DLD1 (cell line): ENCODE results near the gene FOSL1.
"Not testable (repeated sequence)": the region's sequence is repeated elsewhere in the genome, so short reads cannot be mapped to it uniquely, and the experiment has no call there.

ENCODE experiments used
- in situ Hi-C: cut with HindIII; loops from 2 replicates; pipeline ENCODE4 v1.10.0; 2017; ENCODE audit warnings: low sequenced_read_pairs

FOSL1 gene

GRCh38 chr11:65897020-65897471 is 3.1 kb downstream of the FOSL1 start:
- in situ Hi-C loops, result no loop called here

DNA sequence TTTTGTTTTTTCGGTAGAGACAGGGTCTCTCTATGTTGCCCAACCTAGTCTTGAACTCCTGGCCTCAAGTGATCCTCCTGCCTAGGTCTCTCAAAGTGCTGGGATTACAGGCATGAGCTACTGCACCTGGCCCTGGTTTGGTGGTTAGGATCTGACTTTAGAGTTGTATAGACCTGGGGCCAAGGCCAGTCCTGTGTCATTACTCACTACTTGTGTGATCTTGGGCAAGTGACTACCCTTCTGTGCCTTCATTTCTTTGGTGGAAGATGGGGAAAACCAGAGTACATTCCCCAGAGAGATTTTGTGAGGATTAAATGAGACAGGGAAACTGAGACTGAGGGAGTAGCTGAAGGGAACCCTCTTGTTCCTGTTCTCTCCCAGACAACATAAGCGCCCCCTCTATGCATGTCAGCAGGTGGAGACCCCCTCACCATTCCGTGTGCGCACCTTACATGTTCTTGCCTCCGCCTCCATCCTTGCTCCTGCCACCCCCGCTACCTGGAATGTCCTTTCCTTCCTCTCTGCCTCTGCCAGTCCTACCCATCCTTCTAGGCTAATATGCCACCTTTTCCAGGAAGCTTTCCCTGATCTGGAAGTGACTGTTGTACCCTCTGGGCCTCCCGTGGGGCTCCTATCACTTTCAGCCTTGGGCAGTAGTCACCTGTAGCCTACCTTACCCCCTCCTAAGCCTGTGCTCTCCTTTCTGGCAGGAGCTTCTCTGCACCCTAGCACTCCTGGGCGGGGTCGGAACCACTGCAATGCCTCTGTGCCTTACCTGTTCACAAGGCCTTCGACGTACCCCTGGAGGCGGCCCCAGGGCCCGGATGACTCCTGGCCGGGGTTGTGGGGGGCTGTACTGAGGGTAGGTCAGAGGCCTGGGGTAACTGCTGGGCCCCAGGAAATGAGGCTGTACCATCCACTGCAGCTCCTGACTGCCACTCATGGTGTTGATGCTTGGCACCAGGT is 3.9 kb downstream of the FOSL1 start:
- in situ Hi-C loops, result no loop called here

- in situ Hi-C loops, result no loop called here
Measured at GRCh38 chr11:65895482-65895981, 4.7 kb downstream of the FOSL1 start.

DNA sequence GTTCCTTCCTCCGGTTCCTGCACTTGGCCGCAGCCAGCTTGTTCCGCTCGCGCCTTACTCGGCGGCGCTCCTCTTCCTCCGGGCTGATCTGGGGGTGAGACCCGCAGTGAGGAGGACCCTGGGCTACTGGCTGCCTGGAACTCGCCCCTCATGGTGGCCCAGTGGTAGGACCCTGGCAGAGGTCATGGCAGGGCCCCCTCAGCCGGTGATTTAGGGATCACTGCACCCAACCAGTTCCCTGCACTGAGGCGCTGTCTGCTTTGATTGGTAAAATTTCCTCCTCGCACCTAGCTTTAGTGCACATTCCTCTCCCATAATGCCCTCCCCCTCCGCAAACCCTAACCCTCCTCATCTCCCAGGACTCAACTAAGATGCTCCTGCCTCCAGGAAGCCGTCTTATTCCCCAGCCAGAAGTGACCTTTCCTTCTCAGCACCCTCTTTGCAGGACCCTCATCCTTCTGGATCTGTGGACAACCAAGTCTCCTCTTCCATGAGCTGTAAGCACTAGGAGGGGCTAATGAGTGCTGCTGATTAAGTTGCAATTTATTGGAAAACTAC is 6.1 kb downstream of the FOSL1 start:
- in situ Hi-C loops, result no loop called here

- in situ Hi-C loops, result no loop called here
Measured at GRCh38 chr11:65892661-65893317, 7.4 kb downstream of the FOSL1 start.

GRCh38 chr11:65892137-65892540 is 8.0 kb downstream of the FOSL1 start:
- in situ Hi-C loops, result not testable (repeated sequence)

DNA sequence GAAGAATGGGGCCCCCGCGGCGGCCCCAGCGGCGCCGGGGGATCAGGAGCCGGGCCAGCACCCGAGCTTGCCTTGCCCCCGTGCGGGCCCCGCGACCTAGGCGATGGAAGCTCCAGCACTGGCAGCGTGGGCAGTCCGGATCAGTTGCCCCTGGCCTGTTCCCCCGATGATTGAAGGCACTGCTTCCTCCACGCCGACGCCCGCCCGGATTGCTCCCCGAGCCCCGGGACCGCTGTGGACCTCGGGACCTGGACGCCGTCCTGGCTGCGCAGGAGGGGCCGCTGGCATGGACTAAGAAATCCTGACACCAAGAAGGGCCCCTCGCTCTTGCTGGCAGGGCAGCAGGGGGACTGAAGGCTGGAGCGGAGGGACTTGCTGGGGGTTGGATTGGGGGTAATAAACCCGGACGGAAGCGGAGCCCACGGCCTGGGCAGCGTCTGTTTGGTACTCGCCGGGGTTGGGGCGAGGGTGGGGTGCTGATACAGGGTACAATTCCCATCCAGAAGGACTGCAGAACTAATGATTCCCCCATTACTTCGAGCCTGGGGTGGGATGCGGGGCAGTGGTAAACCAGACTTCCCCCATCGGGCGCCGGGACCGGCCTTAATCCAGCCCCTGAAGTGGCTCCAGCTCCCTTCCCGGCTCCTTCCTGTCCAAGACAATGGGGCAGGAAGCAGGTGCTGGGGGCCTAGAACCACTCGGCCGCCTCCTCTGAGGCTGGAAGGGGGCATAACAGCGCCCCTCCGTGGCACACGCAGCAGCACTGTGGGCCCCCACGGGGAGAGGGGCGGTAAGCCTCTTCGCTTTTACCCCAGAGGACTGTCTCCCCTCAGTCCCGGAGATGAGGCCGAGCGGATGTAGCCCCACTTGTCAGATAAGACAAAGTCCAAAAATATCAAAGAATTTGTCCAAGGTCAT is 8.7 kb downstream of the FOSL1 start:
- in situ Hi-C loops, result no loop called here

DNA sequence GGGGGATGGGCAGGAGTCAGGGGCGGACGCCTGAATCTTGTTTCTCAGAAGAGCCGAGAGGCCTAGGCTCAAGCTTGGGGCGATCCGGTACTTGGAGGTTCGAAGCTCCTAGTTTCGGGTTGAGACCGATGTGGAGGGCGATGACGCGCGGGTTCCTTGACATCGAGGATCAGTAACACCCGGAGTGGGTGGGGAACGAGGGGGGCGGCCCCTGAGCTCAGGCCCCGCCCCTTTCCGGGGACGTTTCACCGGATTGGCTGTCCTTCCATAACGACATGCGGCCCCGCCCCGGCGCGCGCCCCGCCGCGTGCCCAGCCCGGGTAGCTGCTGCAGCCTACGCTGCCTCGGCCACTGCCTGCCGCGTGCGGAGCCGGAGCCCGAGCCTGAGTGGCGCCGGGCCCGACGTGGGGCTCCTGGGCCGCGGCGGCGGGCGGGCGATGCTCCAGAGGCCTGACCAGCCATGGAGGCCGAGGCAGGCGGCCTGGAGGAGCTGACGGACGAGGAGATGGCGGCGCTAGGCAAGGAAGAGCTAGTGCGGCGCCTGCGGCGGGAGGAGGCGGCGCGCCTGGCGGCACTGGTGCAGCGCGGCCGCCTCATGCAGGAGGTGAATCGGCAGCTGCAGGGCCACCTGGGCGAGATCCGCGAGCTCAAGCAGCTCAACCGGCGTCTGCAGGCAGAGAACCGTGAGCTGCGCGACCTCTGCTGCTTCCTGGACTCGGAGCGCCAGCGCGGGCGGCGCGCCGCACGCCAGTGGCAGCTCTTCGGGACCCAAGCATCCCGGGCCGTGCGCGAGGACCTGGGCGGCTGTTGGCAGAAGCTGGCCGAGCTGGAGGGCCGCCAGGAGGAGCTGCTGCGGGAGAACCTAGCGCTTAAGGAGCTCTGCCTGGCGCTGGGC is 9.6 kb downstream of the FOSL1 start, which contains the start of gene CCDC85B:
Gene CCDC85B, plus strand, starts transcription at position 350 of the 895 bp plus-strand sequence. Its CDS starts 111 bp downstream, at position 461.
- in situ Hi-C loops, result no loop called here

- in situ Hi-C loops, result no loop called here
Measured at GRCh38 chr11:65888163-65888814, 11.9 kb downstream of the FOSL1 start, which contains the start of gene FIBP. TSS of gene FIBP (minus strand) at chr11:65888471. CDS start at chr11:65888418, 53 bp downstream.

GRCh38 chr11:65887723-65888162 is 12.4 kb downstream of the FOSL1 start:
- in situ Hi-C loops, result no loop called here

DNA sequence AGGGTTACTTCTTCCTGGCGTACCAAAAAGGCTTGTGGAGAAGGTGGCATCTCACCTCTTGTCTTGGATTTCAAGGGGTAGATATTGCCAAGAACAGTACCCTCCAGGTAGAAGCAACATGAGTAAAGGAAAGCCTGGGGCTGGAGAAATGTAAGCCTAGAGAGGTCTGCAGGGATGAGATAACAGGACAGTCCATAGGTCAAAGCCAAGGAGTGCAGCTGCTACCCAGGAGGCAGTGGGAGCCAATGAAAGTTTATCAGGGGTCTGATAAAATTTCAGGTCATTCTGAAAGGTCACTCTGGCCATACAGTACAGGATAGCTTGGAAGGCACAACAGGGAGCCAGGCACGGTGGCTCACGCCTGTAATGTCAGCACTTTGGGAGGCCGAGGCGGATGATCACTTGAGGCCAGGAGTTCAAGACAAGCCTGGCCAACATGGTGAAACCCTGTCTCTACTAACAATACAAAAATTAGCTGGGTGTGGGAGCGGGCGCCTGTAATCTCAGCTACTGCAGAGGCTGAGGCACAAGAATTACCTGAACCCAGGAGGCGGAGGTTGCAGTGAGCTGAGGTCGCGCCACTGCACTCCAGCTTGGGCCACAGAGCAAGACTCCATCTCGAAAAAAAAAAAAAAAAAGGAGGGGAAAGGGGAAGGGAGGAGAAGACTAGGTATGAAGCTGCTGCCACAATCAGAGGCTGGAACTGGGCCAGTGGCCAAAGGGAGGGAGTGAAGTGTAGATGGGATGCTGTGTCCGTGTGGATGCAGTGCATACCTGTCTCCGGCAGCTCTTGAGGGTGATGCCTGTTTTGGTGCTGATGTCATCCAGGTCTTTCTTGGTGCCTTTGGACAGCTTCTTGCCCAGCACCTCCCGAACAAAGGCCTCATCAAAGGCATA is 13.1 kb downstream of the FOSL1 start:
- in situ Hi-C loops, result no loop called here

DNA sequence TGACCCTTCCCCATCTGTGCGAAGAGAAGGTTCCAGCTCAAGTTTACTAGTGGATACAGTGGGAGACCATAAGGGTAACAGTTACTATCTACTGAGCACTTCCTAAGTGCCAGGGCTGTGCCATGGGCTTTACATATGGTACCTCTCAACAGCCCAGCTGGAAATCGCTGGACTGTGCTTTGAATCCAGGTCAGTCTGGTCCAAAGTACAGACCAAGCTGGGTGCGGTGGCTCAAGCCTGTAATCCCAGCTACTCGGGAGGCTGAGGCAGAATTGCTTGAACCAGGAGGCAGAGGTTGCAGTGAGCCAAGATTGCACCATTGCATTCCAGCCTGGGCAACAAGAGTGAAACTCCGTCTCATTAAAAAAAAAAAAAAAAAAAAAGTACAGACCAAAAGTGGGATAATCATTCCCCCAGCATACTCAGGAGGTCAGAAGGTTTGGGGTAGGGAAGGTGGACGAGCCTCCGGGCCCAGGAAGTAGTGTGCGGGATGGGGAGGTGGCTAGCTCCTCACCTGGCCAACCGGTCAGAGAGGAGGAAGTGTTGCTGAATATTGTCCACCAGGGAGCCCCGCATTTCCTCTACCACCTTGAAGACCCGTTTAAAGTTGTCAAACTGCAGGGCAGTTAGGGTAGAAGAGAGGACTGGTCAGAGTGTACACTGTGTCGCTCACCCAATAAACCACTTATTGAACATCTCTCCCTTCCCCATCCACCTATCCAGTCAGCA is 14.2 kb downstream of the FOSL1 start:
- in situ Hi-C loops, result no loop called here

GRCh38 chr11:65885231-65885630 is 15.0 kb downstream of the FOSL1 start:
- in situ Hi-C loops, result no loop called here

DNA sequence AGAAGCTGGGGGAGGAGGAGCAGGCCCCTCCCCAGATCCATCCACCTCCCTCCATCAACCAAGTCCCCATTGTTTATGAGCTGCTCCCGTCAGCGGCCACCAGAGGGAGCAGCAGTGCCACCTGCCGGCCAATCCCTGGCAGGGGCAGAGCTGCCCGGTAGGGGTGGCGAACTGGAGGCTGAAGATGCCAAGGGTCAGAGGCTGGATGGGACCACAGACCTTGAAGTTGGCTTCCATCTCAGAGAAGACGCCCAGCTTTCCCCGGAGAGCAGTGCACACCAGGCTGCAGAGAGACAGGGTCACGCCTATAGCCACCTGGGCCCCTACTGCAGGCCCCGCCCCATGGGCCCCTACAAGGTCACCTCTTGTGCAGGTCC is 15.5 kb downstream of the FOSL1 start:
- in situ Hi-C loops, result no loop called here

DNA sequence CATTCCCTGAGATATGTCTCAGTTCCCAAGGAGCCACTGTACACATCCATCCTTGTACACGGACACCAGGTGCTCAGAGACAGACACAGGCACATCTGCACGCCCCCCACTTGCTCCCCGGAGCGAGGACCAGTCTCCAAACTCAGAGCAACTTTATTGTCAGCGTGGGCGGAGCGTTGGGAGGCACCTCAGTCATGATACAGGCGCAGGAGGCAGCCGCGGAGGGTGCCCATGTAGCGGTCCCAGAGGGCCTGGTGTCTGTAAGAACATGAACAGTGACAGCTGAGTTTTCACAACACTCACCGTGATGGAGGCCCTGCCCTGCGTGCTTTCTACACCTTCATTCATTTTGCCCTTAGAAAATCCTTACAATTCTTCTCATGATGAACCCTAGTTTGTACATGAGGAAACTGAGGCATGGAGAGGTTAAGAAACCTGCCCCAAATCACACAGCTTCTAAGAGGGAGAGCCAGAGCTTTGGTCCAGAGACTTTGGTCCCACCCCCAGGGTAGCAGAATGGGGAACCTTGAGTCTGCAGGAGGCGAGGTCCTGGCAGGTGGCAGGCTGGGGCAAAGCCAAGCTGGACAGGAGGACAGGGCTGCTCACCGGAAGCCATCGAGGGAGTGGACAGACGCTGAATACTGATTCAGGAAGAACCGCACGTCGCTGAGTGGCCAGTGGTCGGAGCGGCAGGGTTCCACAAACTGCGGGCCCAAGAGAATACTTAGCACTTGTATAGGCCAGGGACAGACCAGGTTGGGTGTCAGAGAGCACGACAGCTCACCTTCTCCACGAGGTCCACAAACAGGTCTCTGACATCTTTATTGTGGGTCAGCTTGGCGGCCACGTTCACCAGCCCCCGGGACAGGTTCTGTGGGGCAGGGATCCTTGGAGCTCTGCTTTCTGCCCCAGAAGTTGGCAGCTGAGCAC is 16.1 kb downstream of the FOSL1 start:
- in situ Hi-C loops, result no loop called here
